ENCODE measurements around the gene CYP11A1. TPM values are rescaled to one million over a fixed set of nuclear protein-coding genes. Genes with fewer than 3 reads are reported as not detected.
"Not testable (repeated sequence)": the region's sequence is repeated elsewhere in the genome, so short reads cannot be mapped to it uniquely, and the experiment has no call there.

CYP11A1 gene
- total RNA-seq, 1 donor from 2014 or later, result not detected

GRCh38 chr15:74390647-74391288, 23.3 kb upstream of the CYP11A1 start:
- no peak for TF ChIP-seq CTCF (IDR thresholded peaks at IDR 0.05)
- Mint-ChIP-seq H3K27ac (peak overlapping the region; percentile 76), H3K9me3 (no peaks in the 10 kb centered on the region), H3K4me1 (peaks cover 93% of the 10 kb centered on the region), H3K36me3 (ENCODE audit: low read depth) (no peaks in the 10 kb centered on the region), H3K27me3 (no peaks in the 10 kb centered on the region), H3K4me3 (peak overlapping the region; percentile 28)
- intact Hi-C loops (cut with micrococcal nuclease), result no loop called here
- ChIA-PET POLR2A (interaction anchor here (1.5 to 14.2 kb wide), 2 partner anchors 9 to 15 kb away, joined by 3 to 563 read pairs; no protein-coding TSS in a partner anchor), CTCF (interaction anchor here (1.0 kb wide), 1 partner anchor 15 kb away, joined by 3 read pairs; no protein-coding TSS in a partner anchor)
- ATAC-seq (ENCODE audit: low read depth) (peak; percentile 13), DNase-seq (no peak)

- peaks cover 93% of the 10 kb centered on the region for H3K4me1 Mint-ChIP-seq
- ATAC-seq (ENCODE audit: low read depth), result not testable (repeated sequence)
Observed at GRCh38 chr15:74390049-74390646, 22.7 kb upstream of the CYP11A1 start.

GRCh38 chr15:74389241-74390048, 22.0 kb upstream of the CYP11A1 start:
- CTCF ChIA-PET, result interaction anchor here (1.0 kb wide), 1 partner anchor 16 kb away, joined by 3 read pairs; no protein-coding TSS in a partner anchor
- H3K36me3 Mint-ChIP-seq (ENCODE audit: low read depth), result no peaks in the 10 kb centered on the region

More at GRCh38 chr15:74390049-74390646, 22.7 kb upstream of the CYP11A1 start:
- POLR2A ChIA-PET, result interaction anchor here (1.5 to 14.2 kb wide), 2 partner anchors 10 to 14 kb away, joined by 3 to 563 read pairs; no protein-coding TSS in a partner anchor
- H3K4me3 Mint-ChIP-seq; H3K36me3 Mint-ChIP-seq (ENCODE audit: low read depth); H3K9me3 Mint-ChIP-seq; H3K27me3 Mint-ChIP-seq; intact Hi-C loops (cut with micrococcal nuclease); DNase-seq: not testable (repeated sequence)
- CTCF ChIA-PET, result interaction anchor here (1.0 kb wide), 1 partner anchor 15 kb away, joined by 3 read pairs; no protein-coding TSS in a partner anchor
- H3K27ac Mint-ChIP-seq, result peak overlapping the region; percentile 76

GRCh38 chr15:74388363-74388951, 21.0 kb upstream of the CYP11A1 start:
- Mint-ChIP-seq H3K36me3 (ENCODE audit: low read depth) (no peaks in the 10 kb centered on the region), H3K4me3 (no peak overlapping the region), H3K4me1 (peaks cover 93% of the 10 kb centered on the region), H3K9me3 (no peaks in the 10 kb centered on the region), H3K27me3 (no peaks in the 10 kb centered on the region), H3K27ac (peak overlapping the region; percentile 97)
- ChIA-PET CTCF (no interaction called here), POLR2A (interaction anchor here (0.7 to 14.2 kb wide), 3 partner anchors 12 to 569 kb away, joined by 3 to 563 read pairs (median 3); partner anchors contain the start of gene RPP25)
- intact Hi-C loops (cut with micrococcal nuclease), result no loop called here
- no peak for DNase-seq
- no peak for ATAC-seq (ENCODE audit: low read depth)
- no peak for TF ChIP-seq CTCF (IDR thresholded peaks at IDR 0.05)

More at GRCh38 chr15:74389241-74390048, 22.0 kb upstream of the CYP11A1 start:
- Mint-ChIP-seq H3K9me3 (no peaks in the 10 kb centered on the region), H3K4me3 (no peak overlapping the region), H3K27me3 (no peaks in the 10 kb centered on the region), H3K4me1 (peaks cover 93% of the 10 kb centered on the region), H3K27ac (peak overlapping the region; percentile 41)
- DNase-seq (no peak), ATAC-seq (ENCODE audit: low read depth) (no peak)
- POLR2A ChIA-PET, result interaction anchor here (1.0 to 14.2 kb wide), 2 partner anchors 11 to 43 kb away, joined by 3 to 563 read pairs; no protein-coding TSS in a partner anchor
- intact Hi-C loops (cut with micrococcal nuclease), result no loop called here
- TF ChIP-seq CTCF (IDR thresholded peaks at IDR 0.05), result no peak
